Activated naive CD8-positive, alpha-beta T cell treated with anti-CD3 and anti-CD28 coated beads, Interleukin-2, amount 10 ng/mL, durations not matched to agents 7 days and 5 days (primary cell): ENCODE measurements around the gene C6orf15. TPM values are rescaled to one million over a fixed set of nuclear protein-coding genes. Genes with fewer than 3 reads are reported as not detected.

Experiments
- ATAC-seq: fragments of 150-1000 bp; cut with Tn5 transposase; one replicate; pipeline ENCODE4 v1.10.0; 2021; ENCODE audit warnings: low read depth, moderate library complexity
- POLR2A ChIA-PET: fragments of 350-600 bp; sonication (Branson Sonifier 250); formaldehyde crosslinking; loops from one replicate; lab custom pipeline; 2021; ENCODE audit warnings: antibody characterized with exemption; lab: Charles Lee
- DNase-seq: peaks from one replicate; pipeline ENCODE4 v3.0.0; 2021
- H3K27ac Mint-ChIP-seq: one replicate; pipeline ENCODE4 v1.8.0; 2022; ENCODE audit warnings: mild to moderate bottlenecking, mixed read lengths
- H3K27me3 Mint-ChIP-seq: one replicate; pipeline ENCODE4 v1.8.0; 2022; ENCODE audit warnings: mild to moderate bottlenecking, moderate library complexity, mixed read lengths
- H3K36me3 Mint-ChIP-seq: one replicate; pipeline ENCODE4 v1.8.0; 2021; ENCODE audit warnings: mild to moderate bottlenecking, mixed read lengths
- H3K4me1 Mint-ChIP-seq: one replicate; pipeline ENCODE4 v1.8.0; 2021; ENCODE audit warnings: mixed read lengths
- H3K4me3 Mint-ChIP-seq: one replicate; pipeline ENCODE4 v1.8.0; 2022; ENCODE audit warnings: mild to moderate bottlenecking, moderate library complexity, mixed read lengths
- H3K9me3 Mint-ChIP-seq: one replicate; pipeline ENCODE4 v1.8.0; 2021; ENCODE audit warnings: mixed read lengths
- total RNA-seq, 2 experiments: library from RNA; stranded (reverse); gene quantifications; one replicate each; pipeline ENCODE4 v1.2.3, GENCODE V29; 2021

The C6orf15 gene
- total RNA-seq, 2 experiments from 2014 or later: not detected

- POLR2A ChIA-PET: no interaction called here
- H3K4me3 Mint-ChIP-seq: no peak overlapping the region
- peaks cover 9% of the 10 kb centered on the region for H3K27me3 Mint-ChIP-seq
- no peaks in the 10 kb centered on the region for H3K36me3 Mint-ChIP-seq
- ATAC-seq (no peak), DNase-seq (no peak)
- H3K4me1 Mint-ChIP-seq: no peaks in the 10 kb centered on the region
- H3K9me3 Mint-ChIP-seq: no peaks in the 10 kb centered on the region
- no peak overlapping the region for H3K27ac Mint-ChIP-seq
Observed at GRCh38 chr6:31111712-31112111, 663 bp downstream of the C6orf15 start.

GRCh38 chr6:31110825-31111582 is 1.4 kb downstream of the C6orf15 start:
- ATAC-seq (no peak), DNase-seq (no peak)
- H3K4me3 Mint-ChIP-seq: no peak overlapping the region
- no peaks in the 10 kb centered on the region for H3K9me3 Mint-ChIP-seq
- POLR2A ChIA-PET: no interaction called here
- H3K4me1 Mint-ChIP-seq: no peaks in the 10 kb centered on the region
- H3K27me3 Mint-ChIP-seq: peaks cover 11% of the 10 kb centered on the region
- no peak overlapping the region for H3K27ac Mint-ChIP-seq
- H3K36me3 Mint-ChIP-seq: no peaks in the 10 kb centered on the region

GRCh38 chr6:31107052-31107451 is 5.3 kb downstream of the C6orf15 start:
- POLR2A ChIA-PET: no interaction called here
- no peaks in the 10 kb centered on the region for H3K9me3 Mint-ChIP-seq
- H3K27me3 Mint-ChIP-seq: peaks cover 4% of the 10 kb centered on the region
- no peak for DNase-seq
- no peak for ATAC-seq
- H3K36me3 Mint-ChIP-seq: no peaks in the 10 kb centered on the region
- H3K4me3 Mint-ChIP-seq: no peak overlapping the region
- H3K4me1 Mint-ChIP-seq: no peaks in the 10 kb centered on the region
- H3K27ac Mint-ChIP-seq: no peak overlapping the region

DNA sequence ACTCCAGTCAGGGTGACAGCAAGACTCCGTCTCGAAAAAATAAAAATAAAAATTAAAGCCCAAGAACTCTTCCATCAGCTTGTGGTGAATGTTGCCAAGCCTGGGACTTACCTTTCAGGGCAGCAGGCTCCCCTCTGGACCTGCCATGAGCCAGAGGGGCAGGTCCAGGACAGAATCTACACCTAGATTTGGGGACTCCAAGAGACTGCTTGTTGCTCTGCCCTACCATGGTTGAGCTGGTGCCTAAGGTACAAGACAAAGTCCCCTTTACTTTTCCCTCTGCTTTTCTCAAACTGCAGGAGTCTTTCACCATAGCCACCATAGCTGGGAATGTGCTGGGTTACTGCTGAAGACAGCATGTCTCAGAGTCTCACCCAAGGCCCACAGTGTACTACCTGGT is 9.2 kb downstream of the C6orf15 start:
- Mint-ChIP-seq H3K4me3 (no peak overlapping the region), H3K36me3 (no peaks in the 10 kb centered on the region), H3K9me3 (no peaks in the 10 kb centered on the region), H3K4me1 (no peaks in the 10 kb centered on the region), H3K27me3 (peaks cover 2% of the 10 kb centered on the region), H3K27ac (no peak overlapping the region)
- DNase-seq (no peak), ATAC-seq (no peak)
- POLR2A ChIA-PET: no interaction called here

DNA sequence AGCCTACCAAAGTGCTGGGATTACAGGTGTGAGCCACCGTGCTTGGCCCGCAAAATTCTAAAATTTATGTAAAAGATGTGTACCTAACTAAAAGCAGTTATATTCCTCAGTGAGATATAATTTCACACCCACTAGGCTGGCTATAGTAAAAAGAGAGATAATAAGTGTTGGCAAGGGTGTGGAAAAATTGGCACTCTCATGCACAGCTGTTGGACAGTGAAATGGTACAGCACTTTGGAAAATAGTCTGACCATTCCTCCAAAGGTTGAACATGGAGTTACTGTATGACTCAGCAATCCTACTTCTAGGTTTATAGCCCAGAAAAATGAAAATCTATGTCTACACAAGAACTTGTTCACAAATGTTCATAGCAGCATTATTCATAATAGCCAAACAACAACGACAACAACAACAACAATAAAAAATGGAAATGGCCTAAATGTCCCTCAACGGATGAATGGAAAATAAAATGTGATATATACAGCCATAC is 13.9 kb downstream of the C6orf15 start:
- no peaks in the 10 kb centered on the region for H3K27me3 Mint-ChIP-seq
- POLR2A ChIA-PET: no interaction called here
- no peaks in the 10 kb centered on the region for H3K36me3 Mint-ChIP-seq
- no peak overlapping the region for H3K4me3 Mint-ChIP-seq
- no peak overlapping the region for H3K27ac Mint-ChIP-seq
- DNase-seq (no peak), ATAC-seq (no peak)
- H3K4me1 Mint-ChIP-seq: peaks cover 18% of the 10 kb centered on the region
- H3K9me3 Mint-ChIP-seq: no peaks in the 10 kb centered on the region

DNA sequence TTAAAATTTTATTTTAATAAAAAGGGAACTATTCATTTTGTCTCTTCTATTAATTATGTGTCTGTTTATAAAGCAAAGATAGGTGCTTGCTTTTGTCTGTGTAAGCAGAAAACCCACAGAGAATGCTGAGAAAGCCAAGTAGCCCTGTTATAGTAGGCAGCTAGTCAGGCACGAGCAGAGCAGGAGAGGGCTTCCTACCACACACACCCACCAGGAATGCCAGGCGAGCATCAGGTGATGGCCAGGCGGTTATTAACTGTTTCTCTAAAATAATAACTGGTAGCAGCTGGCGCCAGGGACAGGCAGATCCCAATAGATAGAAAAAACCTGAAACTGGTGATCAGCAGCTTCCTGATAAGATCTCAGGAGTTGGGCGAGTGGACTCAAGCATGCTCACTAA is 15.7 kb downstream of the C6orf15 start:
- Mint-ChIP-seq H3K36me3 (no peaks in the 10 kb centered on the region), H3K27me3 (no peaks in the 10 kb centered on the region), H3K27ac (no peak overlapping the region), H3K9me3 (no peaks in the 10 kb centered on the region), H3K4me1 (peaks cover 18% of the 10 kb centered on the region), H3K4me3 (no peak overlapping the region)
- DNase-seq: no peak
- ATAC-seq: no peak
- POLR2A ChIA-PET: no interaction called here

- no peak for DNase-seq
- no peaks in the 10 kb centered on the region for H3K9me3 Mint-ChIP-seq
- peaks cover 18% of the 10 kb centered on the region for H3K4me1 Mint-ChIP-seq
- H3K27ac Mint-ChIP-seq: no peak overlapping the region
- H3K4me3 Mint-ChIP-seq: no peak overlapping the region
- POLR2A ChIA-PET: no interaction called here
- no peaks in the 10 kb centered on the region for H3K27me3 Mint-ChIP-seq
- ATAC-seq: no peak
- no peaks in the 10 kb centered on the region for H3K36me3 Mint-ChIP-seq
Observed at GRCh38 chr6:31096215-31096614, 16.2 kb downstream of the C6orf15 start.

DNA sequence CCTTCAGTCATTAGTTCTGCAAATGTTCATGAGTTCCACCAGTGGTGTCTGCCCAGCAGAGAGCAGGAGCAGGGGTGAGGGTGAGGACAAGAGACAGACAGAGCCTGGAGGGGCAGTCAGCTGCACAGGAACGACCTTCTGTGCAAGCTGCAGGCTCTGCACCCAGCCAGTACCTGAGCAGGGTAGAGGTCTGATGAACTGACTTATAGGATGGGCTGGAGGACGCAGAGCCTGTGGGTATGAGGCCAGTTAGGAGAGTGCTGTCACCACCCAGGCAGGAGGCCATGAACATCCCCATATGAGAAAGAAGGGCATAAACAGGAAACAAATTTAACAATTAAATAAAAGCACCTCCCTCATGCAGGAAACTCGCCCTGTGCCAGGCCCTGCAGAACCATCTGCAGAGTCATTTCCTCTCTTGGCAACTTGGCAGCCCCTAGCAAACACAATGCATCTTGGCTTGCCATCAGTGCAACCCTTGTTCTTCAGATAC is 17.9 kb downstream of the C6orf15 start:
- Mint-ChIP-seq H3K4me3 (peak overlapping the region; percentile 7), H3K27me3 (peaks cover 2% of the 10 kb centered on the region), H3K4me1 (peaks cover 18% of the 10 kb centered on the region), H3K27ac (peak overlapping the region; percentile 92), H3K36me3 (no peaks in the 10 kb centered on the region), H3K9me3 (no peaks in the 10 kb centered on the region)
- peak; percentile 77 for ATAC-seq
- DNase-seq: peak; percentile 41
- POLR2A ChIA-PET: interaction anchor here (0.6 to 2.2 kb wide), 2 partner anchors 15 to 444 kb away, joined by 3 to 8 read pairs; no protein-coding TSS in a partner anchor

- ATAC-seq (no peak), DNase-seq (no peak)
- POLR2A ChIA-PET: interaction anchor here (2.2 kb wide), 1 partner anchor 14 kb away, joined by 8 read pairs; no protein-coding TSS in a partner anchor
- H3K4me1 Mint-ChIP-seq: peaks cover 18% of the 10 kb centered on the region
- no peak overlapping the region for H3K27ac Mint-ChIP-seq
- H3K9me3 Mint-ChIP-seq: no peaks in the 10 kb centered on the region
- H3K4me3 Mint-ChIP-seq: no peak overlapping the region
- peaks cover 2% of the 10 kb centered on the region for H3K27me3 Mint-ChIP-seq
- no peaks in the 10 kb centered on the region for H3K36me3 Mint-ChIP-seq
Observed at GRCh38 chr6:31092769-31093505, 19.4 kb downstream of the C6orf15 start.

GRCh38 chr6:31092238-31092637 is 20.1 kb downstream of the C6orf15 start:
- no peaks in the 10 kb centered on the region for H3K36me3 Mint-ChIP-seq
- no peaks in the 10 kb centered on the region for H3K9me3 Mint-ChIP-seq
- H3K27me3 Mint-ChIP-seq: peaks cover 2% of the 10 kb centered on the region
- no peak overlapping the region for H3K4me3 Mint-ChIP-seq
- ATAC-seq (no peak), DNase-seq (no peak)
- POLR2A ChIA-PET: no interaction called here
- H3K27ac Mint-ChIP-seq: no peak overlapping the region
- peaks cover 17% of the 10 kb centered on the region for H3K4me1 Mint-ChIP-seq

DNA sequence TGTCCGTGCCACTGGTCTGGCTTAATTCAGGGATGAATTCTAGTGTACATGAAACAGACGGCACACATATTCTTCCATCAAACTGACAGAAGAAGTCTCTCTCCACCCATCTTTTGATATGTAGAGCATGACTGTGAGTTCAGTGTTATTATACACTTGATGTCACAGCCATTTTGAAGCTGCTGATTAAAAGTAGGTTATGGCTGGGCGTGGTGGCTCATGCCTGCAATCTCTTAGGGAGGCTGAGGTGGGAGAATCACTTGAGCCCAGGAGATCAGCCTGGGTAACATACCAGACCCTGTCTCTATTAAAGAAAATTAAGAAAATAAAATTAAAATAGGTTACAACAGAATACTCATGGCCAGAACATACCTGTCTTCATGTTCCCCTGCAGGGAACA is 20.7 kb downstream of the C6orf15 start:
- no peak for DNase-seq
- Mint-ChIP-seq H3K4me3 (no peak overlapping the region), H3K27ac (no peak overlapping the region), H3K36me3 (no peaks in the 10 kb centered on the region), H3K27me3 (peaks cover 2% of the 10 kb centered on the region), H3K9me3 (no peaks in the 10 kb centered on the region), H3K4me1 (peaks cover 18% of the 10 kb centered on the region)
- POLR2A ChIA-PET: no interaction called here
- ATAC-seq: no peak

GRCh38 chr6:31090973-31091364 is 21.4 kb downstream of the C6orf15 start:
- H3K27ac Mint-ChIP-seq: no peak overlapping the region

GRCh38 chr6:31090275-31090972 is 22.0 kb downstream of the C6orf15 start:
- POLR2A ChIA-PET: no interaction called here
- H3K36me3 Mint-ChIP-seq: no peaks in the 10 kb centered on the region
- DNase-seq (no peak), ATAC-seq (no peak)
- H3K27ac Mint-ChIP-seq: no peak overlapping the region
- H3K27me3 Mint-ChIP-seq: peaks cover 2% of the 10 kb centered on the region
- no peaks in the 10 kb centered on the region for H3K9me3 Mint-ChIP-seq
- peaks cover 18% of the 10 kb centered on the region for H3K4me1 Mint-ChIP-seq
- no peak overlapping the region for H3K4me3 Mint-ChIP-seq

More at GRCh38 chr6:31090973-31091364, 21.4 kb downstream of the C6orf15 start:
- POLR2A ChIA-PET: no interaction called here
- peaks cover 18% of the 10 kb centered on the region for H3K4me1 Mint-ChIP-seq
- H3K4me3 Mint-ChIP-seq: no peak overlapping the region
- no peaks in the 10 kb centered on the region for H3K9me3 Mint-ChIP-seq
- ATAC-seq (no peak), DNase-seq (no peak)
- H3K27me3 Mint-ChIP-seq: peaks cover 2% of the 10 kb centered on the region
- H3K36me3 Mint-ChIP-seq: no peaks in the 10 kb centered on the region
